HG03045 (cell line): ENCODE measurements around the gene GUCA1A.
"Not testable (repeated sequence)": the region's sequence is repeated elsewhere in the genome, so short reads cannot be mapped to it uniquely, and the experiment has no call there.

Experiments
- ATAC-seq: cut with Tn5 transposase; IDR thresholded peaks from one replicate; pipeline ENCODE4 v1.9.1; 2021; ENCODE audit warnings: mild to moderate bottlenecking, moderate library complexity; ENCODE audit not compliant: unreplicated experiment

GUCA1A gene

DNA sequence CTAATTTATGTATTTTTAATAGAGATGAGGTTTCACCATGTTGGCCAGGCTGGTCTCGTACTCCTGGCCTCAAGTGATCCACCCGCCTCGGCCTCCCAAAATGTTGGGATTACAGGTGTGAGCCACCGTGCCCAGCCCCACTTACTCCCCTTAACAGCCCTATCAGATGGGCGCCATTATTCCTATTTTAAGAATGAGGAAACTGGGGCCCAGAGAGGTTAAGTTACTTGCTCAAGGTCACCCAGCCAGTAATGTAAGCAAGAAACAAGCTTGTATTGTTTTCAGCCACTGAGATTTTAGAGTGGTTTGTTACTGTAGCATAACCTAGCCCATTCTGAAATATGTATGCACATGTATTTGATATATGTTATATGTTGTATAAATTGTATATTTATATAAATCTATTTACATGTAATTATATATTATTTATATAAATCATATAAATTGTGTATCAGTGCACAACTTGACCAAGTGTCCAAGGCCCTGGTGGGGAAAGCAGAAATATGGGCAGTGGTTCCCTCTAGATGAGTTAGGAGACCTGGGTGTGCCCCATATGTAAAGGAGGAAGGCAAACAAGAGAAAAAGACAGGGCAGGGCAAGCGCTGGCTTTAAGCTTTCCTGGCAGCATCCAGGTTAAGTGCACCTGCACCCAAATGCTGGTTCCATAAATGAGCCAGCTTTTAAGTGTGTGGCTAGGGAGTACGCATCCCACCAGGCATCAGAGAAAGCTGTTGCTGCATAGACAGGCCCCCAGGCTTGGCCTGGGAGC is 1.2 kb upstream of the GUCA1A start:
- ATAC-seq, result no peak

DNA sequence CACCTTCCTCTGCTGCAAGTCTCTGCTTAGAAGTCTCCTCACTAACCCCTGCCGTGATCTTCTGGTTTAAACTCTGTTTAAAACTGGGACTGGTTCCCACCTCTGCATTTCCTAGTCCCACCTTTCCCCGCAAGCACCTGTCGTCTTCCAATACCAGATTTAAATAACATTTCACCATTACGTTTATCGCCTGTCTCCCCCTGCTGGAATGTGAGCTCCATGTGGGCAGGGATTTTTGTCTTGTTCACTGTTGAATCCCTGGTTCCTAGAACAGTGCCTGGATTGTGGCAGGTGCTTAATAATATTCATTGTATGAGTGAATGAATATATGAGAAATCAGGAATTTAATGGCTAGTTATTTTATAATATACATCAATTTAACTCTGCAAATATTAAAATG is 2.7 kb downstream of the GUCA1A start:
- no peak for ATAC-seq

DNA sequence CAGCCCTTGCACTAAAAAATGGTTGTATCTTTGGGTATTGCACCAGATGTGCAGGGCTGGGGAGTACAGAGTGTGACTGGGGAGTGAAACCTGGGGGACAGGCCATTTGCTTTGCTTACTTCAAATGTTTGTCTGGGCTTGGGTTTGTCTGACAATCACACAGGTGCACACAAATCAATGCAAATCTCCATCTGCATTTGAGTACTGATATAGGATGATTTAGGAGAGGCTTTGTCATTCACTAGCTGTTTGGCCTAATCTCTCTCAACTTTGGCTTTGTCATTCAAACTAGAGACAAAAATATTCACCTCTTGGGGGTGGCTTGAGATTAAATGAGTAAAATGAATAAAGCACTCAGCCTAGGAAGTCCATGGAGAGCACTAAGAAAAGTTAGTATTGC is 3.8 kb downstream of the GUCA1A start:
- no peak for ATAC-seq

DNA sequence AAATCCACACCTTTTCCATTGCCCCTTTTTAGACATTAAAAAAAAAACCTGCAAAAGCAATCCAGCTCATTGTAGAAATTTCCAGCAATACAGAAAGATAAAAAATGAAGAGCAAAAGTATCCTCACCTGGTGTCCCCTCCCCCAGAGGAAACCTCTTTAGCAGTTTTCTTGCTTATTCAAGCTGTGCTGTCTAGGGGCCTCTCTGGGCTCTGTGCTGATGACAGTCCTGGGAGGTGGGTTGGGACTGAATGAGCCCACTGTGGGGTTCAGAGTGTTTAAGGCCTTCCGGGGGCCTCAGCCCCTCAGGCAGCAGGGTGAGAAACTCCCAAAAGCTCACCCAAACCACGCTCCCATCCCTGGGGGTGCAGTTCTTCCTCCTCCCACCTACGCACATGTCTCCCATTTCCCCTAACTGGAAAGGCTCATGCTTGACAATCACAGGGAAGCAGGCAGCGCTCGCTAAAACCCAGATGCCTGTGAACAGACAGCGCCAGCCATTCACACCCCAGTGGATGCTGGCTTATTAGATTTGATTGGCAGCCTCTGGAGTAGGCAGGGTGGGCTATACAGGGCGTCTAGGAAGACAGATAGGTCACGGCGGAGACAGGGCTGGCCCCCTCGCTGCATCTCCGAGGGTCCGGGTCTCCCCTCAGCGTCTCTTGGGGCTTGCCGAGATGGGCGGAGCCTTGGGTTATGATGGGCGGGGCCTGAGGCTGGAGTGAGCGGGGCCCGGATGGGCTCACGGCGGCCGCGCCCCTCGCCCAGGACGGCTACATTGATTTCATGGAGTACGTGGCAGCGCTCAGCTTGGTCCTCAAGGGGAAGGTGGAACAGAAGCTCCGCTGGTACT is 4.6 kb downstream of the GUCA1A start:
- no peak for ATAC-seq

DNA sequence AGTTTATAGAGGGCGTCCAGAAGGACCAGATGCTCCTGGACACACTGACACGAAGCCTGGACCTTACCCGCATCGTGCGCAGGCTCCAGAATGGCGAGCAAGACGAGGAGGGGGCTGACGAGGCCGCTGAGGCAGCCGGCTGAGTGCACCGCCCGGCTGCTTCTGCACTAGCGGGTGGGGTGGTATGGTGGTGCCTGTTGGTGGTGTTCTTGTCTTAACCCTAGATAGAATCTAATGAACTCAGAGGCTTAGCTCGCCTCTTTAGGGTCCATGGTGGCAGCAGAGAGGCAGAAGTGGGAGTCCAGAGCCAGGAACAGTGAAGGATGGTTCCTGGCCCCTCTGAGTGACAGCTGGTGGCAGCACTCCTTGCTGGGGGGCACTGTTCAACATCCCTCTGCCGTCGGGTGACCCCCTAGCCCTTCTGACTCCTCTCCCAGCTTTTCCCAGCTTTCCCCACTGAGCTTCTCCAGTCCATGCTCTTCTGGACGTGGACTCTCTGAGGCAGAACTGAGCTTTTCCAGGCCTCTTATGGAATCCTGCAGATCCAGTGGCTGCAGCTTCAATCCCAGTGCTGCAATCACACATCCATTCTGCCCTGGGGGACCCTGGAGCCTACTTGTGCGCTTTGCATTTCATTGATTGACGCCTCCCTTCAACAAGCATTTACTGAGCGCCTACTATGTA is 6.2 kb downstream of the GUCA1A start:
- ATAC-seq, result no peak

DNA sequence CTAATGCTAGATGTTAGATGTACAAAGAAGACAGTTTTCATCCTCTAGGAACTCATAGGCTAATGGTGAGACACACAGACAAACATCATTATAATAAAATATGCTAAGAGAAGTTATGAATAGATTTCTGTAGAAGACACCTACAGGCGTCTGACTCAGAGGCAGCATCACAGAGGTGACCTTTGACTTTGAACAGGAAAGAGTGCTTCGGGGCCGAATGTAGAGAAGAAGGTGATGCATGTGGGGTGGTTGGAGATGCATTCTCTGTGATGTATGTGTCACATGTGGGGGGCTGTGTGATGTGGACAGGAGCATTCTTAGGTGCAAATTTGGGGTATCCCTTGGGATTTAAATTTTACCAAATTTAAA is 6.8 kb downstream of the GUCA1A start:
- no peak for ATAC-seq

DNA sequence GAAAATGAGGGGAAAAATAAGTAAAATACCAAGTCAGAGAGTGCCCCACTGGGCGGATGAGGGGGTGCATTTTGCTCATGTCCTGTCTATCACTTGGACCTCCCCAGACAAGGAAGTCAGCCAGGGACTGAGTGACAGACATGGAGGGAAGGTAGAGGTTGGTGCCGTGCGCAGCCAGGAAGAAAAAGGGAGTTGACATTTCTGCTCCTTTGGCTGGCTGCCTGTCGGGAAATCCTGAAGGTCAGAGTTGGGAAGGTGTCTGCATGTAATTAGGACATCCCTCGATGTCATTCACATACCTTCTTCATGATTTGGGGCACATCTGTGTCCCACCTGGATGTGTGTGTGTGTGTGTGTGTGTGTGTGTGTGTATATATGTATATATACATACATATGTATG is 8.9 kb downstream of the GUCA1A start:
- no peak for ATAC-seq

DNA sequence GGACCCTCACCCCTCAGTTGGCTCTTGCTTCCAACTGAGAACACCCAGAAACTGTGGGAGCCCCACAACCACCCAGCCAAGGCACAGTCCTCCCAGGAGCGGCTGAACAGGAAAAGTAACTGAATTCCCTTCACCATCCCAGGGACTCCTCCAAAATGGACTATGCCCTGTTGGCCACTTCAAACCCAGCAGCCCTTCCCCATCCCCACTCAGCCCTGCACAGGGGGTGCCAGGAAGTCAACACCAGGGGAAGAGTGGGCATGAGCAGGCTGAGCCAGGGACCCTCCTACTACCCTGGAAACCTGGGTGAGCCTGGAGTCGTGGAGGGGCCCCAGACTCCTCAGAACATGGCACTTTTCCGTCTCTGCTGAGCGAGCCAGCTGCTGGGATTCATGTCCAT is 11.3 kb downstream of the GUCA1A start:
- ATAC-seq, result no peak

DNA sequence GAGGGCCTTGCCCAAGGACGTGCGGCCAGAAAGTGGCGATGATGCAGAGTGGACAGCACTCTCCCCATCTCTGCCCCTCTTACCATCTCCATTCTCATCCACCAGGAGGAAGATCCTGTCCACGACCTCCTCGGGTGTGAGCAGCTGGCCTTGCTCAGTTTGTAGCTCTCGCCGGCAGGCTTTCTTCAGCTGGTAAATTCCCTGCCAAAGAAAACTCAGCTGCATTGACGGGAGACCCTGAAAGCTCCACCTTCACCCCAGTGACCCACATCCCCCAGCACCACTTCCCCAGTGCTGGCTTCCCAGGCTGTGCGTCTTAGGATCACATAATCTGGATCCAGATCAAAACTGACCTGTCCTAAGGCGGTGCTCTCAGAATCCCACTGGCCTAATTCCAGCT is 12.4 kb downstream of the GUCA1A start:
- ATAC-seq, result no peak

DNA sequence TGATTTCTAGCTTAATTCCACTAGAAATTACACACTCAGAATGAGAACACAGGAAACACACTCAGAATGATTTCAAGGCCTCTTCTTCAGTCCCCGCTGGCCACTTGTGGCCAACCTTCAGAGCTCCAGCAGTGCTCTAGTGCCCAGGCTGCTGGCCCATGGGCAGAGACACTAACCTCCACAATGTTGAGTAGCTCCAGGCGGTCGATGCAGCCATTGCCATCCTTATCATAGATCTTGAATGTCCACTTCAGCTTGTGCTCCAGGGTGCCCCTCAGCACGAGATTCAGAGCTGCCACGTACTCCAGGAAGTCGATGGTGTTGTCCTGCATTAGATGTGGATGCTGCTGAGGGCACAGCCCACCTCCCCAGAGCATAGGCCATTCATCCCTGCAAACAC is 15.2 kb downstream of the GUCA1A start:
- no peak for ATAC-seq

DNA sequence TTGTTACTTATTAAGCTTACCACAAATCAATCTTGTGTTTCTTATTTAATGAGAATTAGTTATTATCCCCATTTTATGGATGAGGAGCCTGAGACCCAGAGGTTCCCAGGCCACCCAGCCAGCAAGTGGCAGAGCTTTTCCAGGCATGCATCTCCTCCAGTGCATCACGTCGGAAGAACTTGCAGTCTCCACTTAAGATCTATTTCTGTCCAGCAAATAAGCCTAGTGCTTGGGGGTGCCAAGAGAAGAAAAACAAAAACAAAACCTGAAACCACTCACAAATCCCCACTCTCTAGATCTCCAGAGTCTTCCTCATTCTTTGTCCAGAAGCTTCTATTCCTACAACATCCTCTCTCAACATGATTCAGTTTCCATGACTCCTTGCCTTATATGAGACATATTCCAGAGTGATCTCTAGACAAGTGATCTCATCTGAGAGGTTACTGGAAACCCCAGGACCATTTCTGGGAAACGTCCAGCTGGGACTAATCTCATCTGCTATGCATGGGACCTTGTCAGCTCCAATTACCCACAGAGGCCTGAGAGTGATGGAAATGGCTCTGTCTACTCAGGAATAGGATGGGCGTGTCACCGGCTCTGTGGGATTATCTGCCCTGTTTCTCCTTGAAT is 17.5 kb downstream of the GUCA1A start:
- ATAC-seq, result no peak

DNA sequence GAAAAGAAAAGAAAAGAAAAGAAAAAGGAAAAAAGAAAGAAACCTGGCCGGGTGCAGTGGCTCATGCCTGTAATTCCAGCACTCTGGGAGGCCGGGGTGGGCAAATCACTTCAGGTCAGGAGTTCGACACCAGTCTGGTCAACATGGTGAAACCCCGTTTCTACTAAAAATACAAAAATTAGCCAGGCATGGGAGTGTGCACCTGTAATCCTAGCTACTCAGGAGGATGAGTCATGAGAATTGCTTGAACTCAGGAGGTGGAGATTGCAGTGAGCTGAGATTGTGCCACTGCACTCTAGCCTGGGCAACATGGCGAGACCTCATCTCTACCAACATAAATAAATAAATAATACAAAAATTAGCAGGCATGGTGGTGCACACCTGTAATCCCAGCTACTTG is 19.2 kb downstream of the GUCA1A start:
- ATAC-seq, result not testable (repeated sequence)

DNA sequence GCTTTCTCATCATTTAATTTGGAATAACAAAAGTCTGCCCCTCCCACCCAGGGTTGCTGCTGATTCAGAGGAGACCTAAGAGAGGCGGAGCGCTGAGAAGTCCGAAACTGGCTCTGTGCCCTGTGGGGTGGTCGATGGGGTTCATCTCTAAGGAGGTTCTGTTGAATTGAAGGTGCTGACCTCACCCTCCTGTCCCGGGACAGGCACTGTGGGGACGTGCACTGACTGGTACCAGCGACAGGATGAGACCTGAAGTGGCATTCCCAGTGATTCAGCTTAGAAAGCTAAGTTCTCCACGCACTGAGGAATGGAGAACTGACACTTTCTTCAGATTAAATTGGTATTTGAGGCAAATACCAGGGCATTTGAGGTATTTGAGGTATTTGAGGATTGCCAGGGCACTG is 20.3 kb downstream of the GUCA1A start:
- no peak for ATAC-seq

DNA sequence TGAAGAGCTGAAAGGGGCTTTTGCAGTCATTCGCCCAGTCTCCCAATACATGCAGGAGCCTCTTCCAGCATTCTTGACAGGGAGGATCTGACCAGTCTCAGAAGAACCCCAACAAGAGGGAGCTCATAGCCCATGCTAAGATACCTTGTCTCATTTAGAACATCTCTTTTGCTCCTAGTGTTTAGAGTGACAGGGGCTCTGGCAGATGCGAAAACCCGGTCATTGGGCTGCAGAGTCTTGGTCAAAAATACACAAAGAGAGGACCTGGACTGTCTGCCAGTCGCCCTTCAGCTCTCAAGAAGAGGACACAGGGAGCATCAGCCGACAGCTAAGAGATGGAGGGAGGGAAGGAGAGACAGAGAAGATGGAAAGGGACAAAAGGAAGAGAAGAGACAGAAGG is 20.9 kb downstream of the GUCA1A start:
- no peak for ATAC-seq

DNA sequence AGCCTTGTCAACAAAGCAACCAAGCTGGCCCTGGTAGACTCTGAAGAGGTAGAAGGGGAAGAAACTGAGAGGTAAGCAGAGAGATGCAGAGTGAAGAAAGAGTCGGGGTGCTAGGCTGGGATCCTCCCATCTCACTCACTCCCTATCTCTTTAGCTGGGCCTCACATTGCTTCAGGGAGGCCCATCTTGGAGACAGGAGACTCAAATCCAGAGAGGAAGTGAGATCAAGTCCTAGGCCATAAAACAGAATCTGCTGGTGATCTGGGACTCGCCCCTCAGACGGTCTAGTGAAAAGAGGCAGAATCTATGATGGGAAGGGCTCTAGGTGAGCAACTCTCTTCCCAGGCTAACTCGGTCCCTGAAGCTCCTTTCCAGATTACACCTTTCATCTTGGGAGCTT is 22.3 kb downstream of the GUCA1A start:
- ATAC-seq, result no peak

DNA sequence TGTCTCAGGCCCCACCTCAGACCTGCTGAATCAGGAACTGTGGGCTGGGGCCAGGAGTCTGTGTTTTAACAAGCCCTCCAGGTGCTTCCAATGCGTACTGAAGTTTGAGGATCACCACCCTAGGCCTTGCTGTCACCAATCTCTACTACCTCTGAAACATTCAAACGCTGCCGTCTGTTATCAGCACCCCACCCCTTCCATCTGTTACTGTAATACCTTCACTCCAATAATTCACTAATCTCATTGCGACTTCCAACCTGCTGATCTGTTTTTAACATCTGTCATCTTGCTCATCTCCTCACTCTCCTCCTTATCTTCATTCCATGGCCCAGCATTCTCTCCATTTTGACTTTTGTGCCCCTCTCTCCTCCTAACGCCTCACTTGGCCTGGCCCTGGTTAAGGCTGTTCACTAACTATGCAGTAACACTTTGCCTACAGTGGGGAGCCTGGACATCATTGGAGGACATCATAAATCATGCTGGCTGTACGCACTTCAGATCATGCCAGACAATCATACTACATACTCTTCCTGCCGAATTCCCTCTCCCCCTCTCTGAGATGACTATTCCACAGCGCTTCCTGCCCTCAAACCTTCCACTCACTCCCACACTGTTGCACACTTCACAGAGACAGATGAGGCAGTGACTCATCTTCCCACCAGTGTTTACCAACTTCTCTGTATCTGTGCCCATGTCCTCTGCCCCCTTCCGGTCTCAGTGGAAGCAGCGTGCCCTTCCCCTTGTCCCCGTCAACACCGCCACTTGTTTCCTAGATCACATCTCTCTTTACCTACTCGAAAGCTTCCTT is 24.6 kb downstream of the GUCA1A start:
- no peak for ATAC-seq

DNA sequence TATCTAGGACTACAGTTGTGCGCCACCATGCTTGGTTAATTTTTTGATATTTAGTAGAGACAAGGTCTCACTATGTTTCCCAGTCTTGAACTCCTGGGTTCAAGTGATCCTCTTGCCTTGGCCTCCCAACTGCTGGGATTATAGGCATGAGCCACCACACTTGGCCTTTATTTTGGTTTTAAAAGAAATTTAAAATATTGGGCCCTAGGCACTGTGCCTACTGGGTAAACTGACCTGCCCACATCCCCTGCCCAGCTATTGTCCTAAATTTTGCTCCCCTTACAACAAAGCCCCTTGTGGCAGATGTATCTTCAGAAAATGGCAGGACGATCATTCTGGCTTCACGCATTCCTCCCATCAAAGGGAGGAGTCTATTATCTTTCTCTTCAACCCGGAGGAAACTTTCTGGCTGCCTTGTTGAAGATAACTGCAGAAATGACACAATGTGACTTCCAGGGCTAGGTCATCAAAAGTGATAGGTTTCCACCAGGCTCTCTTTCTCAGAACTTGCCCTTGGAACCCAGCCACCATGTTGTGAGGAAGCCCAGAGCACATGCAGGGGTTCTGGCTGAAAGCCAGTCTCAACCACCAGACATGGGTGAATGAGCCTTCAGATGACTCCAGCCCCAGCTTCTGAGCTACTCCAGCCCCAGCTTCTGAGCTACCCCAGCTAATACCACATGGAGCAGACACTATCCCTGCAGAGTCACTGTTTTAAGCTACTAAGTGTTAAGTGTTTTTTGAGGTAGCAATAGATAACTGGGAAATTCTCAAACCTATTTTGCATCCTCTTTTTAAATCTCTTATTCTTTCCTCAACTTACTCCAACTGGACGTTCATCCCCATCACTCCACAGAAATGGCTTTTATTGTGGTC is 26.2 kb downstream of the GUCA1A start:
- ATAC-seq, result no peak

DNA sequence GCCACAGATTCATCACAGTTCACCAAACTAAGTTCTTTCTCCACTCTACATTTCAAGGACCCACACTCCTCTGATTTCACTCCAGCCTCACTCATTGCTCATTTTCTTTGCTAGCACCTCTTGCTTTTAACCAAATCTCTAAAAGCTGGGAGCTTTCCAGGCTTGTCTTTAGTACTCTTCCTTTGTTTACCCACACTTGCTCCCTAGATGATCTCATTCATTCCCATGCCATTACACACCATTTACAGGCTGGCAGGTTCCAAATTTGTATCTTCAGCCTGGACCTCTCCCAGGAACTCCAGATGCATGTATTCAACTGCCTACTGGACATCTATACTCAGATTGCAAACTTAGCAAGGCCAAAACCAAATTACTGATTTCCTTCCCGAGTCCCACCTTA is 26.9 kb downstream of the GUCA1A start:
- ATAC-seq, result no peak

DNA sequence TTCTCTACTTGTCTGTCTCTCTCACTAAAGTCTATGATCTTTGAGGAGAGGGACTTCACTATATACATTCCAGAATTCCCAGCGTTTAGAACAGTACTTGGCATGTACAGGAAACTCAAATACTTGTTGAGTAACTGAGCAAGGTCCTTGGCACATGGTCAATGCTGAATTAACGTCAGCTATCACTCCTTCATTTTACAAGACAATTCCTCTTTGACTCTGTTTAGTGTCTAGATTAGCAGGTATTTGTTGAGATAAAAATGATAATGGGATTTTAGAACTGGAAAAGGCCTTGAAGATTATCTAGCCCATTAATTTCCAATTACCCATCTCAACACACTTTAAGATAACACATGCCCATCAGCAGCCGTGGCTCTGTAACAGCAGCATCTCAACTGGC is 28.2 kb downstream of the GUCA1A start:
- no peak for ATAC-seq
